HL-60/S4 treated with retinoic acid at 250 ng/mL for 4 days and 3 days (cell line): ENCODE data around the gene PSMG4.

Experiments
- in situ Hi-C: fragments of 300-500 bp; cut with MboI; formaldehyde crosslinking; loops from 2 replicates; pipeline ENCODE4 v1.7.0; 2022; ENCODE audit warnings: low sequenced_read_pairs

Gene PSMG4

GRCh38 chr6:3258720-3259490 lies at the start of gene PSMG4:
PSMG4 (plus strand) TSS chr6:3258947; CDS start chr6:3259023, 76 bp downstream.
- in situ Hi-C loops, result loop anchor here (10.0 to 25.0 kb wide), 2 partner anchors 134 to 272 kb away; partner anchors contain the start of gene NQO2

GRCh38 chr6:3209114-3210023 lies 49.4 kb upstream of the PSMG4 start:
- in situ Hi-C loops, result no loop called here

DNA sequence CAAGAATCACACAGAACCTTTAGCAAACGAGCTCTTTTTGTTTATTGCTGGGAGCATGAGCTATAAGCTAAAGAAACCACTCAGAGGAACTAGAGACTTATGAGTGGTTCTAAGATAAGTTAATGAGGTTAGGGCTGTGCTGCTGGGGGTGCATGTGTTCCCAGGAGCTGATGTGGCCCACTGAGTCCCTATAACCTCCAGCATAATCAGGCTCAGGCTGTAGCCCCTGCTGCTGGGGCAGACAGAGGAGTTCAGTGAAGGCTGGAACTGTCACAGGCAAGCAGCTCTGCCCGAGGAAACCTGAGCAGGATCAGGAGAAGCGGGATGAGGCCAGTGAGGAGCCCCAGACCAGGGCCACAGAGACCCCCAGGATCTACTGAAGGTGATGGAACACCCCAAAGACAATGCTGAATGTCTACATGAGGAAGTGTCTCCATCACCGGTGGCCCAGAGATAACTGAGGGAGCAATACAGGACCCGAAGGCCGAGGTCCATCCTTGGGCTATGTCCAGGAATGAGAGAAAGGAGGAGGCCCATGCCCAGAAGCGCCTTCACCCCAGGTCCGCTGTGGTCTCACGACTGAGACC lies 48.6 kb upstream of the PSMG4 start:
- in situ Hi-C loops, result no loop called here

DNA sequence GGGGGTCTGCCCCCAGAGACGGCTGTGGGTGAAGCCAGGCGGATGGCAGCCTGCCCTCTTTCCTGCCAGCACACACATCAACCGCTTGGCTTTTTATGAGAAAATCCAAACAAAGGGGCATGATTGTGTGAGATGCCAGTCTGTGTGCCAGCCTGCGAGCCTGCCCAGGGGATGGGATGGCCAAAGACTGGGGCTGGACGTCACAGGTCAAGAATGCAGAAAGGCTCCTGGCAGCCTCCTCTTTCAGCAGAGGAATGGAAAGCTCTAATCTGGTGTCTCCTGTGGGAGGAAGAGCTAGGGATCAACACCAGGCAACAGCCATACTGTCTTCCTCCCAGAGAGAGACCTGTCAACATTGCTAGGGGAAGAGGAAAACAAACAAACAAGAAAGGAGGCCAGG lies 47.1 kb upstream of the PSMG4 start:
- in situ Hi-C loops, result no loop called here

GRCh38 chr6:3212261-3212660 lies 46.5 kb upstream of the PSMG4 start:
- in situ Hi-C loops, result no loop called here

- in situ Hi-C loops, result no loop called here
Observed at GRCh38 chr6:3213334-3213695, 45.4 kb upstream of the PSMG4 start.

- in situ Hi-C loops, result no loop called here
Observed at GRCh38 chr6:3214898-3215297, 43.8 kb upstream of the PSMG4 start.

DNA sequence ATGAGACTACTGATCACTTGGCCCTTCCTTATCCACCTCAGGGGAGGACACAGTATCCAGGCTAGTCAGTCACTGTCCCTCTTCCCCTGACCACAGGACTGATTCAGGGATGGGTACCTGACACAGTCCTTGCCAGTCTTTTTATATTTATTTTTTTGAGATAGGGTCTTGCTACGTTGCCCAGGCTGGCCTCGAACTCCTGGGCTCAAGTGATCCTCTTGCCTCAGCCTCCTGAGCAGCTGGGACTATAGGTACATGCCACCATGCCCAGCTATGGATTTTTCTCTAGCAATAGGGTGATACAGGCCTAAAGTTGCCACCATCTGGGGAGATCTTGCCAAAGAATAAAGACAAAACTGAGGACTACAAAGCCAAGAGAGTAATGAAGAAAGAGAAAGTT lies 41.5 kb upstream of the PSMG4 start:
- in situ Hi-C loops, result no loop called here

DNA sequence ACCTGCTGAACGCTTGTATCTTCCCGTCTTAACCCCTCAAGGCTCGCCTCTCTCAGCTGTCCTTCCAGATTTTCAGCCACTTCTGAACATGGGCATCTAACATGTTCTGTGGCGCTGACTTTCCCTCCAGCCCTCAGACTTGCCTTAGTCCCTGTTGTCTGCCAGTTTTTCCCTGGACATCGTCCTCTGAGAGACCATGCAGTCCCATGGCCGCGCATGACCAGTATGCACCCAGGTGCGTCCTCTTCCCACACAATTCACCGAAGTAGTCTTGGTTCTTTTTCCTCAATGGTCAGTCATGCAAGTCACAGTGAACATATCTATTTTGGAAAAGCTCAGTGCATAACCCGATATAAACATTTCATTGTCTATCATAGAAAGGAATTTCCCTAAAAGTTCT lies 40.5 kb upstream of the PSMG4 start:
- in situ Hi-C loops, result no loop called here

DNA sequence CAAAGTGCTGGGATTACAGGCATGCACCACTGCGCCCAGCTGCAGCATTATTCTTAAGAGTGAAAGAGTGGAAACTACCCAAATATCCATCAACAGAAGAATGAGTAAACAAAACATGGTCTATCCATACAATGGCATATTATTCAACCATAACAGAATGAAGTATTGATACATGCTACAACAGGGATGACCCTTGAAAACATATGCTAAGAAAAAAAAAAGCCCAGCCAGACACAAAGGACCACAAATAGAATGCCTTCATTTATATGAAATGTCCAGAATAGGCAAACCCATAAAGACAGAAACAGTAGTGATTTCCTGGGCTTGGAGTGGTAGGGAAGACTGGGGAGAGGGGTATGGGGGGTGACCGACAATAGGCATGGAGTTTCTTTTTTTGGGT lies 38.4 kb upstream of the PSMG4 start:
- in situ Hi-C loops, result no loop called here

GRCh38 chr6:3221578-3221977 lies 37.2 kb upstream of the PSMG4 start:
- in situ Hi-C loops, result no loop called here

GRCh38 chr6:3222506-3223038 lies 36.2 kb upstream of the PSMG4 start:
- in situ Hi-C loops, result no loop called here

GRCh38 chr6:3226042-3226441 lies 32.7 kb upstream of the PSMG4 start:
- in situ Hi-C loops, result no loop called here

DNA sequence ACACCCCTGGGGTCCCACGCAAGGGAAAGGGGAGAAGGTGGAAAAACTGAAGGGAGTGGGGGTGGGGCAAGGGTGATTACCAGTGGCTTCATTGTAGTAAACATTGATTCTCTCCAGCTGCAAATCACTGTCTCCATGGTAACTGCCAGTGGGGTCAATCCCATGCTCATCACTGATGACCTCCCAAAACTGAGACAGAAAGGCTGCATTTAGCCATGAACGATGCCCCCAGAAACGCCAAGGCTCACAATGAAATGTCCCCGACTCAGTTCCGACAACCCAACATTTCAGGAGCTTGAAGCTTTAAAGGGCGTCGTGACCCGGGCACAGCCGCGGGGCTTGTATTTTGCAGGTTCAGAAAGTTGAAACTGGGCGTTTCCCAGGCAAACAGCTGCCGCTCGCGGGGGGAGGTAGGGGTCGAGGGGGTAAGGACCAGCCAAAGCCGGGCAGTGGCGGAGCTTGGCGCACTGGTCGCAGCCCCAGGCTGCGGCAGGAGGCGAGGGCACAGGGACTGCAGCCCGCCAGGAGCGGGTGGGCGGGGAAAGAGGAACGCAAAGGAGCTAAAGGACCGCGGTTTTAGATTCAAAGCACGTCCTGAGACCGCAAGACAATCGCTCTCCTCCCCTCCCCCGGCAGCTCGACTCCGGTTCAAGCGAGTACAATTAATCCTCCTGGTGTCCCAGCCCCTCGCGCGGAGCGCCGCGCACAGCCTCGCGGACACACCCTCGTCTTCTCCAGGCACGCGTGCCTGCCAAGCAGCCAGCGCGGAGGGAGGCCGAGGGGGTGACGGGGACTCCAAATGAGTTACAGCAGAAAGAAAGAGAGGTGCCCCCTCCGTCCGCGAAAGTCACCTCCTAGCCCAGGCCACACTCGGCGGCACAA lies 32.0 kb upstream of the PSMG4 start:
- in situ Hi-C loops, result no loop called here

DNA sequence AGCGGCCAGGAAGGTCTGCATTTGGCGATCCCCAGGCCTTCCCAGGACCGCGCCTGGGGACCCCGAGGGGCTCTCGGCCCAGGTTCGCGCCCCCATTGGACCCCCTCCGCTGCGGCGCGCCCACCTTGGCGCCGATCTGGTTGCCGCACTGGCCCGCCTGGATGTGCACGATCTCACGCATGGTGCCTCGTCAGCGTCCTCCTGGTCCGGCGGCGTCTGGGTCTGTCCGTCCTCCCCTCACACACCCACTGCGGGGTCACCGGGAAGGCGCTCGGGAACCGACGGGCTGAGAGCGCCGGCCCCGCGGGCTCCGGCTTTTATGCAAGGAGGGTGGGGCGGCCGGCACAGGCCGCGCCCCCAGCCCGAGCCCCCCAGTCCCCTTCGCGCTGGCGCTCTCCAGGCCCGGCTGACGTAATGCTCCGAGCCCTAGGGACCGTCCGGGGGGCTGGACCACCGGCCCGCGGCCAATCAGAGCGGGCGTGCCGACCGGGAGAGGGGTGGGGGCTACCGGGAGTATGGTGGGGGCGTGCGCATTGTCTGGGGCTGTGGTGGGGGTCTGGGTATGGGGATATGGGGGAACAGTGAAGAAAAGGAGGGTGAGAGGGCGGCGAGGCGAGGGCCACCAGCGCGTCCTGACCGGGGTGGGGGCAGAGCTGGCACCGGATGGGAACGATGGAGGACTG lies 31.2 kb upstream of the PSMG4 start, which contains the start of gene TUBB2B:
TUBB2B (minus strand) TSS at position 291 of the 683 bp plus-strand sequence; CDS start at position 181, 110 bp downstream.
- in situ Hi-C loops, result no loop called here

GRCh38 chr6:3228046-3228671 lies 30.6 kb upstream of the PSMG4 start:
- in situ Hi-C loops, result no loop called here

DNA sequence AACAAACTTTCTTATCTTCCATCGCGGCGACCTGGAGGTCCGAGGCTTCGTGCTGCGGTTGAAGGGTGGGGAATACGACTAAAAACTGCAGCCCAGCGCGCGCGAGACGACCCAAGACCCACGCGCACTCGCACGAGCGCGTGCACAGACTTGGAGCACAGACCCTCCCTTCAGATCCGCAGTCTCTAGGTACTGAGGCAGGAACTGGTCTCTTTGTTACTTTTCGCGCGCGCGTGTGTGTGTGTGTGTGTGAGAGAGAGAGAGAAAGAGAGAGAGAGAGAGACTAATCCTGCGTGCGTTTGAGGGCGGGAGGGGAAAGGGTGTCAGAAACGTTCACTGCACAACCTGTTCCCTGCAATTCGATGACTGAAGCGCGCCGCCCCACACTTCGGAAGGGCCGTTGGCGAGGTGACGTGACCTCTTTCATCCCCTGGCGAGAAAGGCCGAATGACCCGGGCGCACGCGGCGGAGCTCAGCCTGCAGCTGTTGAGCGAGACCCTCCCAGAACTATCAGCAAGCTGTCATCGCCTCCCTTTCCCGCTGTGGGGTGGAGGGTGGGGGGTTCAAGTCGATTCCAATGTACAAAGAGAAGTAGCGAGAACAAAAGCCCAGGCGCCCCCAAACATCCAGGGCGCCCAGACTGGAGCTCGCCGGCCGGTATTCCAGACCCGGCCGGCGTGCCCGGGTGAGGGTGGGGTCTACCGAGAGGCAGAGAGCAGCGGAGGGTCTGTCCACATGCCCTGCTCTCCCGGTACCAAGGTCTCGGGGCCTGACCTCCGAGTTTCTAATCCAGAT lies 29.8 kb upstream of the PSMG4 start:
- in situ Hi-C loops, result no loop called here

GRCh38 chr6:3229566-3230178 lies 29.1 kb upstream of the PSMG4 start:
- in situ Hi-C loops, result no loop called here
